ENCODE results near the gene BUB1B. TPM values are rescaled to one million over a fixed set of nuclear protein-coding genes. Genes with fewer than 3 reads are reported as not detected.

BUB1B gene
- total RNA-seq, 1 experiment from 2014 or later = 192 TPM

- TF ChIP-seq, protein P1, sequence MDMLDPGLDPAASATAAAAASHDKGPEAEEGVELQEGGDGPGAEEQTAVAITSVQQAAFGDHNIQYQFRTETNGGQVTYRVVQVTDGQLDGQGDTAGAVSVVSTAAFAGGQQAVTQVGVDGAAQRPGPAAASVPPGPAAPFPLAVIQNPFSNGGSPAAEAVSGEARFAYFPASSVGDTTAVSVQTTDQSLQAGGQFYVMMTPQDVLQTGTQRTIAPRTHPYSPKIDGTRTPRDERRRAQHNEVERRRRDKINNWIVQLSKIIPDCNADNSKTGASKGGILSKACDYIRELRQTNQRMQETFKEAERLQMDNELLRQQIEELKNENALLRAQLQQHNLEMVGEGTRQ (CRISPR knock-in tag; IDR thresholded peaks at IDR 0.05) = peak; percentile 49; the same call in 1 of the 2 replicates
These were observed 91.7 kb downstream of the BUB1B start (continued) for GRCh38 chr15:40252438-40253166.

GRCh38 chr15:40253167-40253790, 92.4 kb downstream of the BUB1B start:
- H3K27me3 Mint-ChIP-seq (ENCODE audit: low read depth) = peaks cover 38% of the 10 kb centered on the region
- H3K4me3 Mint-ChIP-seq = peak overlapping the region; percentile 73
- CTCF ChIA-PET = interaction anchor here (0.7 to 15.1 kb wide), 8 partner anchors 13 to 56 kb away, joined by 3 to 224 read pairs (median 6); partner anchors contain the start of gene PAK6
- H3K36me3 Mint-ChIP-seq = no peaks in the 10 kb centered on the region
- POLR2A ChIA-PET = no interaction called here
- H3K27ac Mint-ChIP-seq = no peak overlapping the region
- no peak for TF ChIP-seq ETV6 (CRISPR knock-in tag; IDR thresholded peaks at IDR 0.05)
- no peak for TF ChIP-seq ZNF396 (CRISPR knock-in tag; IDR thresholded peaks at IDR 0.05; ENCODE audit: borderline replicate concordance)
- TF ChIP-seq, protein P2, sequence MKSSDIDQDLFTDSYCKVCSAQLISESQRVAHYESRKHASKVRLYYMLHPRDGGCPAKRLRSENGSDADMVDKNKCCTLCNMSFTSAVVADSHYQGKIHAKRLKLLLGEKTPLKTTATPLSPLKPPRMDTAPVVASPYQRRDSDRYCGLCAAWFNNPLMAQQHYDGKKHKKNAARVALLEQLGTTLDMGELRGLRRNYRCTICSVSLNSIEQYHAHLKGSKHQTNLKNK (CRISPR knock-in tag; IDR thresholded peaks at IDR 0.05) = no peak
- 0 out of 2 replicates have a peak, but pooled peaks have one; percentile 26 for TF ChIP-seq KAT7 (CRISPR knock-in tag; IDR thresholded peaks at IDR 0.05; ENCODE audit: borderline replicate concordance)
- TF ChIP-seq, protein P3, sequence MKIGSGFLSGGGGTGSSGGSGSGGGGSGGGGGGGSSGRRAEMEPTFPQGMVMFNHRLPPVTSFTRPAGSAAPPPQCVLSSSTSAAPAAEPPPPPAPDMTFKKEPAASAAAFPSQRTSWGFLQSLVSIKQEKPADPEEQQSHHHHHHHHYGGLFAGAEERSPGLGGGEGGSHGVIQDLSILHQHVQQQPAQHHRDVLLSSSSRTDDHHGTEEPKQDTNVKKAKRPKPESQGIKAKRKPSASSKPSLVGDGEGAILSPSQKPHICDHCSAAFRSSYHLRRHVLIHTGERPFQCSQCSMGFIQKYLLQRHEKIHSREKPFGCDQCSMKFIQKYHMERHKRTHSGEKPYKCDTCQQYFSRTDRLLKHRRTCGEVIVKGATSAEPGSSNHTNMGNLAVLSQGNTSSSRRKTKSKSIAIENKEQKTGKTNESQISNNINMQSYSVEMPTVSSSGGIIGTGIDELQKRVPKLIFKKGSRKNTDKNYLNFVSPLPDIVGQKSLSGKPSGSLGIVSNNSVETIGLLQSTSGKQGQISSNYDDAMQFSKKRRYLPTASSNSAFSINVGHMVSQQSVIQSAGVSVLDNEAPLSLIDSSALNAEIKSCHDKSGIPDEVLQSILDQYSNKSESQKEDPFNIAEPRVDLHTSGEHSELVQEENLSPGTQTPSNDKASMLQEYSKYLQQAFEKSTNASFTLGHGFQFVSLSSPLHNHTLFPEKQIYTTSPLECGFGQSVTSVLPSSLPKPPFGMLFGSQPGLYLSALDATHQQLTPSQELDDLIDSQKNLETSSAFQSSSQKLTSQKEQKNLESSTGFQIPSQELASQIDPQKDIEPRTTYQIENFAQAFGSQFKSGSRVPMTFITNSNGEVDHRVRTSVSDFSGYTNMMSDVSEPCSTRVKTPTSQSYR (CRISPR knock-in tag; IDR thresholded peaks at IDR 0.05) = no peak
- TF ChIP-seq ZNF219 (CRISPR knock-in tag; IDR thresholded peaks at IDR 0.05; ENCODE audit: borderline replicate concordance) = no peak
- no peak for TF ChIP-seq ZBTB43 (CRISPR knock-in tag; IDR thresholded peaks at IDR 0.05)
- ATAC-seq (peak; percentile 27; the same call in 1 of the 2 replicates), DNase-seq (ENCODE audit: low spot score) (no peak)
- H3K9me3 Mint-ChIP-seq = no peaks in the 10 kb centered on the region
- H3K4me1 Mint-ChIP-seq = peaks cover 24% of the 10 kb centered on the region

- ATAC-seq (no peak), DNase-seq (ENCODE audit: low spot score) (no peak)
- peaks cover 33% of the 10 kb centered on the region for H3K4me1 Mint-ChIP-seq
- ChIA-PET POLR2A (interaction anchor here (0.7 kb wide), 1 partner anchor 207 kb away, joined by 3 read pairs; no protein-coding TSS in a partner anchor), CTCF (interaction anchor here (0.8 to 15.1 kb wide), 7 partner anchors 10 to 69 kb away, joined by 4 to 224 read pairs (median 7); partner anchors contain the start of genes INAFM2 and PAK6)
- 0 out of 2 replicates have a peak overlapping the region, but pooled peaks have one; percentile 73 for H3K4me3 Mint-ChIP-seq
- H3K27ac Mint-ChIP-seq = no peak overlapping the region
- no peaks in the 10 kb centered on the region for H3K36me3 Mint-ChIP-seq
- no peaks in the 10 kb centered on the region for H3K9me3 Mint-ChIP-seq
- H3K27me3 Mint-ChIP-seq (ENCODE audit: low read depth) = peaks cover 38% of the 10 kb centered on the region
- no peak for TF ChIP-seq JAZF1 (CRISPR knock-in tag; IDR thresholded peaks at IDR 0.05)
- TF ChIP-seq, protein P4, sequence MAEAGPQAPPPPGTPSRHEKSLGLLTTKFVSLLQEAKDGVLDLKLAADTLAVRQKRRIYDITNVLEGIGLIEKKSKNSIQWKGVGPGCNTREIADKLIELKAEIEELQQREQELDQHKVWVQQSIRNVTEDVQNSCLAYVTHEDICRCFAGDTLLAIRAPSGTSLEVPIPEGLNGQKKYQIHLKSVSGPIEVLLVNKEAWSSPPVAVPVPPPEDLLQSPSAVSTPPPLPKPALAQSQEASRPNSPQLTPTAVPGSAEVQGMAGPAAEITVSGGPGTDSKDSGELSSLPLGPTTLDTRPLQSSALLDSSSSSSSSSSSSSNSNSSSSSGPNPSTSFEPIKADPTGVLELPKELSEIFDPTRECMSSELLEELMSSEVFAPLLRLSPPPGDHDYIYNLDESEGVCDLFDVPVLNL (CRISPR knock-in tag; IDR thresholded peaks at IDR 0.05; ENCODE audit: borderline replicate concordance, low read depth) = no peak
- TF ChIP-seq, protein P5, sequence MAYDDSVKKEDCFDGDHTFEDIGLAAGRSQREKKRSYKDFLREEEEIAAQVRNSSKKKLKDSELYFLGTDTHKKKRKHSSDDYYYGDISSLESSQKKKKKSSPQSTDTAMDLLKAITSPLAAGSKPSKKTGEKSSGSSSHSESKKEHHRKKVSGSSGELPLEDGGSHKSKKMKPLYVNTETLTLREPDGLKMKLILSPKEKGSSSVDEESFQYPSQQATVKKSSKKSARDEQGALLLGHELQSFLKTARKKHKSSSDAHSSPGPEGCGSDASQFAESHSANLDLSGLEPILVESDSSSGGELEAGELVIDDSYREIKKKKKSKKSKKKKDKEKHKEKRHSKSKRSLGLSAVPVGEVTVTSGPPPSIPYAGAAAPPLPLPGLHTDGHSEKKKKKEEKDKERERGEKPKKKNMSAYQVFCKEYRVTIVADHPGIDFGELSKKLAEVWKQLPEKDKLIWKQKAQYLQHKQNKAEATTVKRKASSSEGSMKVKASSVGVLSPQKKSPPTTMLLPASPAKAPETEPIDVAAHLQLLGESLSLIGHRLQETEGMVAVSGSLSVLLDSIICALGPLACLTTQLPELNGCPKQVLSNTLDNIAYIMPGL (CRISPR knock-in tag; IDR thresholded peaks at IDR 0.05) = no peak
- no peak for TF ChIP-seq STAT6 (CRISPR knock-in tag; conservative IDR thresholded peaks at IDR 0.05; ENCODE audit: low read depth)
- TF ChIP-seq, protein P6, sequence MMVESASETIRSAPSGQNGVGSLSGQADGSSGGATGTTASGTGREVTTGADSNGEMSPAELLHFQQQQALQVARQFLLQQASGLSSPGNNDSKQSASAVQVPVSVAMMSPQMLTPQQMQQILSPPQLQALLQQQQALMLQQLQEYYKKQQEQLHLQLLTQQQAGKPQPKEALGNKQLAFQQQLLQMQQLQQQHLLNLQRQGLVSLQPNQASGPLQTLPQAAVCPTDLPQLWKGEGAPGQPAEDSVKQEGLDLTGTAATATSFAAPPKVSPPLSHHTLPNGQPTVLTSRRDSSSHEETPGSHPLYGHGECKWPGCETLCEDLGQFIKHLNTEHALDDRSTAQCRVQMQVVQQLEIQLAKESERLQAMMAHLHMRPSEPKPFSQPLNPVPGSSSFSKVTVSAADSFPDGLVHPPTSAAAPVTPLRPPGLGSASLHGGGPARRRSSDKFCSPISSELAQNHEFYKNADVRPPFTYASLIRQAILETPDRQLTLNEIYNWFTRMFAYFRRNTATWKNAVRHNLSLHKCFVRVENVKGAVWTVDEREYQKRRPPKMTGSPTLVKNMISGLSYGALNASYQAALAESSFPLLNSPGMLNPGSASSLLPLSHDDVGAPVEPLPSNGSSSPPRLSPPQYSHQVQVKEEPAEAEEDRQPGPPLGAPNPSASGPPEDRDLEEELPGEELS (CRISPR knock-in tag; IDR thresholded peaks at IDR 0.05) = no peak
- TF ChIP-seq IRF2 (CRISPR knock-in tag; IDR thresholded peaks at IDR 0.05; ENCODE audit: borderline replicate concordance, low read depth) = no peak
- TF ChIP-seq CREM (CRISPR knock-in tag; IDR thresholded peaks at IDR 0.05) = no peak
These were observed 93.6 kb downstream of the BUB1B start for GRCh38 chr15:40254452-40254851.

Measured in WTC11 (cell line).